NCI-H146 (cell line): ENCODE results near the gene SPATA33.
A peak's percentile ranks its signal among the peaks of the same experiment; 100 is the strongest.
"Not testable (repeated sequence)": the region's sequence is repeated elsewhere in the genome, so short reads cannot be mapped to it uniquely, and the experiment has no call there.

ENCODE experiments used
- DNase-seq: peaks from one replicate; lab custom pipeline; 2025; lab: John Stamatoyannopoulos, UW

SPATA33 gene

GRCh38 chr16:89664238-89664637 lies 6.6 kb downstream of the SPATA33 start:
- DNase-seq, result not testable (repeated sequence)

- not testable (repeated sequence) for DNase-seq
Observed at GRCh38 chr16:89667000-89667399, 9.4 kb downstream of the SPATA33 start.

GRCh38 chr16:89667633-89668032 lies 10.0 kb downstream of the SPATA33 start:
- no peak for DNase-seq

- no peak for DNase-seq
Observed at GRCh38 chr16:89668790-89669158, 11.1 kb downstream of the SPATA33 start.

- DNase-seq, result no peak
Observed at GRCh38 chr16:89669755-89670154, 12.1 kb downstream of the SPATA33 start.

GRCh38 chr16:89670496-89671431 lies 13.1 kb downstream of the SPATA33 start:
- no peak for DNase-seq

GRCh38 chr16:89671565-89671964 lies 13.9 kb downstream of the SPATA33 start:
- not testable (repeated sequence) for DNase-seq

- no peak for DNase-seq
Observed at GRCh38 chr16:89672177-89672941, 14.7 kb downstream of the SPATA33 start.

GRCh38 chr16:89678258-89678657 lies 20.6 kb downstream of the SPATA33 start:
- DNase-seq, result no peak

GRCh38 chr16:89685916-89686315 lies 28.3 kb downstream of the SPATA33 start:
- no peak for DNase-seq

GRCh38 chr16:89686520-89687091 lies 29.0 kb downstream of the SPATA33 start, which contains the start of gene CDK10:
Gene CDK10 (plus strand): TSS chr16:89686689. CDS start chr16:89686711, 22 bp downstream.
- DNase-seq, result peak; percentile 81

GRCh38 chr16:89687092-89687940 lies 29.7 kb downstream of the SPATA33 start:
- peak; percentile 63 for DNase-seq

GRCh38 chr16:89688395-89688794 lies 30.8 kb downstream of the SPATA33 start:
- DNase-seq, result no peak

GRCh38 chr16:89689142-89689541 lies 31.5 kb downstream of the SPATA33 start:
- DNase-seq, result no peak

GRCh38 chr16:89689621-89690020 lies 32.0 kb downstream of the SPATA33 start:
- DNase-seq, result not testable (repeated sequence)

- DNase-seq, result no peak
Observed at GRCh38 chr16:89690392-89690901, 32.8 kb downstream of the SPATA33 start.

- DNase-seq, result no peak
Observed at GRCh38 chr16:89691231-89691985, 33.8 kb downstream of the SPATA33 start.

- no peak for DNase-seq
Observed at GRCh38 chr16:89691986-89692569, 34.4 kb downstream of the SPATA33 start.

- no peak for DNase-seq
Observed at GRCh38 chr16:89693289-89693731, 35.7 kb downstream of the SPATA33 start.
